Amniotic epithelial cell (primary cell): Measurements from ENCODE around the gene ELOVL5.
"Not testable (repeated sequence)": the region's sequence is repeated elsewhere in the genome, so short reads cannot be mapped to it uniquely, and the experiment has no call there.

ENCODE experiments used
- DNase-seq: peaks from one replicate; pipeline ENCODE4 v3.0.0-alpha.2; 2010; ENCODE audit warnings: low read depth

Gene ELOVL5, protein sequence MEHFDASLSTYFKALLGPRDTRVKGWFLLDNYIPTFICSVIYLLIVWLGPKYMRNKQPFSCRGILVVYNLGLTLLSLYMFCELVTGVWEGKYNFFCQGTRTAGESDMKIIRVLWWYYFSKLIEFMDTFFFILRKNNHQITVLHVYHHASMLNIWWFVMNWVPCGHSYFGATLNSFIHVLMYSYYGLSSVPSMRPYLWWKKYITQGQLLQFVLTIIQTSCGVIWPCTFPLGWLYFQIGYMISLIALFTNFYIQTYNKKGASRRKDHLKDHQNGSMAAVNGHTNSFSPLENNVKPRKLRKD

GRCh38 chr6:53348371-53349208 is at the start of gene ELOVL5:
TSS of gene ELOVL5 (minus strand) at chr6:53348950. CDS start at chr6:53295699, 53,251 bp downstream.
- peak; percentile 99 for DNase-seq

DNA sequence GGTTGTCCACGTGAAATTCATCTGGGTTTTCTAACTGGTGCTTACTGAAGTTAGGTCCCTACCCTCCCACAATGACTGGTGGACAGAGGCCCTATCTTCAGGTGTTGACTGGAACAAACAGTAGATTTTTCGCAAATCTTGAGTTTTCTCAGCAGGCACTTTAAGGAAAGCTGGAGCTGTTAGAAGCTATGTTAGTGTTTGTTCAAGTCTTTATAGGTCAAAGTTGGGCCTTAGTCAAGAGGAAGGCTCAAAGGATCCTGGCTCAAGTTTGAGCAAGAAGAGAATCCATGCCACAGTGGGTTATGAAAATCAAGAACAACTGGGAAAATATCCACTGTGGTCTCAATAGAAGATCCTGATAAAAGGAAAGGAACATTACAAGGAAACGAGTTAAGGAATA is 48.5 kb upstream of the ELOVL5 start:
- no peak for DNase-seq

DNA sequence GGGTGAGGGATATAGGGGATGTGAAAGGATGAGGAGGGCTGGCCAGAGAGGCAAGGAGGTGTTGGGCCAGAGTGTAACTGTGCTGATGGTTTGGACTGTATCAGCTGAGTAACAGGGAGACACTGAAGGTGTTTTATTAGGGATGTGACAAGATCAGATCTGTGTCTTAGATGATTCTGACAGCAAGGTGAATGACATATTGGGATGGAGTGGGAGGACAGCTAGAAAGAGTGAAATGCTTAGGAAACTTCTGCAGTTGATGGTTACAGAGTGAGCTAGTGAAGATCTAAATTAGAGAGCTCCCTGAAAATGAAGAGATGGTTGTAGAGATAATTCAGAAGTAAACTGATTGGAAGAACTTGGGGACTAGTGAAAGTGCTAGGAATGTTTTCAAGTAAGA is 47.2 kb upstream of the ELOVL5 start:
- no peak for DNase-seq

DNA sequence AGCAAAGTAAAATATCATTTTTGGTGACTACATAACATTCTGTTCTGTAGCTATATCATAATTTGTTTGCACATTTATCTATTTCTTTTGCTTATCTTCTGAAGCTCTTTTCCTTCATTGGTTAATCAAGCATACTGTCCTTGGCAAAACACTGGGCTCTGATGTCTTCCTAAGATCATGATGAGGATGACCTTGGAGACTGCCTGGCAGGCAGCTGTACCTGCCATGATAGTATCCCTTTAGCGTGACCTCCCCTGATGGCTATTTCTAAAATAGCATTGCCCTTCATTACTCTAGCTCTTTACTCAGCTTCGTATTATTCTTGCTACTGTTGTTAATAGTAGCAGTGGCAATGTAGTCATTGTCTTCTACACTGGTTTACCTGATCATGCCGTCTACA is 46.0 kb upstream of the ELOVL5 start:
- DNase-seq, result no peak

GRCh38 chr6:53391170-53391569 is 42.4 kb upstream of the ELOVL5 start:
- peak; percentile 16 for DNase-seq

GRCh38 chr6:53390010-53390409 is 41.3 kb upstream of the ELOVL5 start:
- DNase-seq, result no peak

DNA sequence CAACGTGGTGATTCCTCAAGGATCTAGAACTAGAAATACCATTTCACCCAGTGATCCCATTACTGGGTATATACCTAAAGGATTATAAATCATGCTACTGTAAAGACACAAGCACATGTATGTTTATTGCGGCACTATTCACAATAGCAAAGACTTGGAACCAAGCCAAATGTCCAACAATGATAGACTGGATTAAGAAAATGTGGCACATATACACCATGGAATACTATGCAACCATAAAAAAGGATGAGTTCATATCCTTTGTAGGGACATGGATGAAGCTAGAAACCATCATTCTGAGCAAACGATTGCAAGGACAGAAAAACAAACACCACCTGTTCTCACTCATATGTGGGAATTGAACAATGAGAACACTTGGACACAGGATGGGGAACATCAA is 39.9 kb upstream of the ELOVL5 start:
- DNase-seq, result not testable (repeated sequence)

GRCh38 chr6:53382421-53382820 is 33.7 kb upstream of the ELOVL5 start:
- DNase-seq, result peak; percentile 72

DNA sequence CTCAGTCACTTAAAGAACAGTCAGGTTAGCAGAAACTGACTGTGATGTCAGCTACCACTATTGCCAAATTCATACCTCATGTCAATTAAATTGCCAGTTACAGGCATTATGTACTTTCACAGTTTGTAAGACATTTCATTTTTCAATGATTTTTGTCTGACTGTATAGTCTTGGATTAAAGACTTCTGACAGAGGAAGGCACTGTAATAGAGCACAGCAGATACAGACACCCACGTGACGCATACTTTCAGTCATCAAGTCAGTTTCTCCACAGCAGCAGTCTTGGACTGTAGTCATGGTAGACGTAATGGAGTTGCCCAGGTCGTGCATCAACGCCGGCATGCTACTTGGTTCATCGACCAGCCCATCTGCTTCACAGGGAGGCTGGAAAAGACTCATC is 29.5 kb upstream of the ELOVL5 start:
- peak; percentile 25 for DNase-seq

DNA sequence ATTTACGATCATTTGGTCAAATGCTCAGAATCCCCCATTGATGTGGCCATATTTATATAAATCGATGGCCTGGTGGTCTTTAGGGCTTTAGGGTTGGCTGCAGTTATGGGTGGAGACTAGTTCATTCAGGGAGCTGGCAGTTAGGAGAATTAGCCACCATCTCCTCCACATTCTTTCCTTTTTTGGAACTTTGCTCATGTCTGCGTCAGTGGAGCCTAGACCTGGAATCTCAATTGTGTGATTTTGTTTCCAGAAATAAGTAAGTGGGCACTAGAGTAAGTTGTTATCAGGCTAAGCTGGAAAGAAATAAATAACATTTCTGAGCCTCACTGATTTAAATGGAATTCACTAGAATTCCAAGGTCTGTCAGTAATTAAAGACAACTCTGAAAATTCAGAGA is 29.0 kb upstream of the ELOVL5 start:
- no peak for DNase-seq

DNA sequence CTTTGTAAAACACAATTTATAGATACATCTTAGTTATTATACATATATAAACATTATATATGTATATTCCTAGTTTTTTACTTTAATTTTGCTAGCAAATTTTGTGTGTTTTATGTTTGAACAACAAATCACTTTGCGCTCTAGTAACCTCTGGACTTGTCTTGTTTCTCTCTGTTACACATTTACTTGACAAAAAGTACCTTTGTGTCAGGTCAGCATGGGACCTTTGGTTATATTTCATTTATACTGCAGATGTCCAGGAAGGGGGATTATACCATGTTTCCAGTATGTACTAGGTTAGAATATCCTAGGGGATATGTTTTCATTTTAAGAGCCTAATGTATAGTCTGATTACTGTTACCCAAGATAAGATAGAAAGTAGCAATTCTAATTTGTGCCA is 28.5 kb upstream of the ELOVL5 start:
- DNase-seq, result no peak

DNA sequence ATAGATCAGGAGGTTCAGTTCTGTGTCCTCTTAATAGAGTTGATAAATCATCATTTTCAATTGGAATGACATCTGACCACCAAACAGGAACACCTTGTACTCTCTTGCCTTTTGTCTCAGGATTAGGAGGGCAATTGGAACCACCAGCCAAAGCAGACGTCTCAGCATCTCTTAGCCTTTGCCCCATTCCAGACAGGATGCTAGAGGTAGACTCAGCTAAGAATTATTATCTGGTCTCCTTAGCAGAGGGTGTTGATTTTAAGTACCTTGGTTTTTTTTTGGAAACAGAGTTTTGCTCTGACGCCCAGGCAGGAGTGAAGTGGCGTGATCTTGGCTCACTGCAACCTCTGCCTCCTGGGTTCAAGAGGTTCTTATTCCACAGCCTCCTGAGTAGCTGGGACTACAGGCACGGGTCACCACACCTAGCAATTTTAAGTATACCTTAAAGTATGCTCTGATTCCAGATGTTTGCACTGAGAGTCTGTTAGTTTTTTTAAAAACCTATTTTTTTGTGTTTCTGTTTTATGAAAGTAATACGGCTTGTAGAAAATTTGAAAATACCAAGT is 28.0 kb upstream of the ELOVL5 start:
- no peak for DNase-seq

DNA sequence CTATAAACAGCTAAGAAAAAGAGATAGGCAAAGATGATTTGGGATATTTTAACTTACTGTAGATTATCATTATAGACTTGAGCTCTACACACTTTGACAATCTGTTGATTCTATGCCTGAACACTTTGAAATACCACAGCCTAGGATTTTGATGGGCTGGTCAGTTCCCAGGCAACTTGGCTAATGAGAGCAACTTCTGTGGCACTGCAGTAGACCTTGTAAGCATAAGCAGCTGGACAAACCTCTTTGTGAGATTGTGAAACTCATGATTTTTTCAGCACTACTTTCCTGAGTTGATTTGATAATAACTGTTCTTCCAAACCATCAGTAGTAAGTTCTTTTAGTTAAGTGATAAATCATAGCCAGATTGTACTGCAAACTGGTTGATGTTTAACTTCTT is 27.1 kb upstream of the ELOVL5 start:
- DNase-seq, result peak; percentile 78

- peak; percentile 52 for DNase-seq
These were observed 24.9 kb upstream of the ELOVL5 start for GRCh38 chr6:53373638-53374037.

- DNase-seq, result peak; percentile 11
These were observed 21.2 kb upstream of the ELOVL5 start for GRCh38 chr6:53369876-53370515.

DNA sequence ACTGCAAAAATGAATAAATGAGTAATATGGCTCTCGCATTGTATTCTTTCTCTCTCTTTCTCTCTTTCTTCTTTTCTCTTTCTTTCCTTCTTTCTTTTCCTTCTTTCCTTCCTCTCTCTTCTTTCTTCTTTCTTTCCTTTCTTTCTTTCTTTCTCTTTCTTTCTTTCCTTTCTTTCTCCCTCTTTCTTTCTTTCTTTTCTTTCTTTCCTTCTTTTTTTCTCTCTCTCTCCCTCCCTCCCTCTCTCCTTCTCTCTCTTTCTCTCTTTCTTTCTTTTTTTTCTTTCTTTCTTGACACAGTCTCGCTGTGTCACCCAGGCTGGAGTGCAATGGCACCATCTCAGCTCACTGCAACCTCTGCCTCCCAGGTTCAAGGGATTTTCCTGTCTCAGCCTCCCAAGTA is 20.3 kb upstream of the ELOVL5 start:
- no peak for DNase-seq

- DNase-seq, result no peak
These were observed 17.4 kb upstream of the ELOVL5 start for GRCh38 chr6:53366128-53366641.

DNA sequence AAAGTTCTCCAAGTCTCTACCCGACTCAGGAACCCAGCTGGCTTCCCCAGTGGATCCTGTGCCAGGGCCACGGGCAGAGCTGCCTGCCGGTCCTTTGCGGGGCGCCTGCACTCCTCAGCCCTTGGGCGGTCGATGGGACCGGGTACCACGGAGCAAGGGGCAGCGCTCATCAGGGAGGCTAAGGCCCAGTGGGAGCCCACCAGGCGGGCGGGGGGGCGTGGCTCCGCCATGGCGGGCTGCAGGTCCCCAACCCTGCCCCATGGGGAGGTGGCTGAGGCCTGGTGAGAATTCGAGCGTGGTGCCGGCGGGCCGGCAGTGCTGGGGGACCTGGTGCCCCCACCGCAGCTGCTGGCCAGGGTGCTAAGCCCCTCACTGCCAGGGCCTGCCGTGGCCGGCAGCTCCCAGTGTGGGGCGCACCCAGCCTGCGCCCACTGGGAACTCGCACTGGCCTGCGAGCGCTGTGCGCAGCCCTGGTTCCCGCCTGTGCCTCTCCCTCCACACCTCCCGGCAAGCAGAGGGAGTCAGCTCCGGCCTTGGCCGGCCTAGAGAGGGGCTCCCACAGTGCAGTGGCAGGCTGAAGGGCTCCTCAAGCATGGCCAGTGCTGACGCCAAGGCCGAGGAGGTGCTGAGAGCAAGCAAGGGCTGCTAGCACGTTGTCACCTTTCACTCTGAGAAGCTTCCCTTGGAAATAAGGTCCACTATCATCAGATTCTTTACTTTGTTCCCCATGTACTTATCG is 14.8 kb upstream of the ELOVL5 start:
- DNase-seq, result no peak

- DNase-seq, result peak; percentile 71
These were observed 12.8 kb upstream of the ELOVL5 start for GRCh38 chr6:53361549-53362031.

- DNase-seq, result peak; percentile 84
These were observed 11.6 kb upstream of the ELOVL5 start for GRCh38 chr6:53360093-53360912.

GRCh38 chr6:53359843-53360092 is 11.0 kb upstream of the ELOVL5 start:
- no peak for DNase-seq
